OCI-LY1 (cell line): Measurements from ENCODE around the gene THRA.

ENCODE experiments used
- EZH2 ChIP-seq: fragments of 200-600 bp; sonication (generic), shearing (Covaris generic); IDR thresholded peaks from 2 replicates; pipeline ENCODE4 v1.8.0; 2017; ENCODE audit warnings: borderline replicate concordance, mixed run types, mild to moderate bottlenecking, antibody characterized with exemption, low read length, moderate library complexity, mixed read lengths
- TF ChIP-seq, protein P1 (sequence below): fragments of 200-600 bp; sonication (generic), shearing (Covaris generic); IDR thresholded peaks from 2 replicates; pipeline ENCODE4 v1.5.1; 2017; ENCODE audit warnings: mild to moderate bottlenecking, antibody characterized with exemption, low read length, moderate library complexity, mixed read lengths

- TF ChIP-seq, protein P1, sequence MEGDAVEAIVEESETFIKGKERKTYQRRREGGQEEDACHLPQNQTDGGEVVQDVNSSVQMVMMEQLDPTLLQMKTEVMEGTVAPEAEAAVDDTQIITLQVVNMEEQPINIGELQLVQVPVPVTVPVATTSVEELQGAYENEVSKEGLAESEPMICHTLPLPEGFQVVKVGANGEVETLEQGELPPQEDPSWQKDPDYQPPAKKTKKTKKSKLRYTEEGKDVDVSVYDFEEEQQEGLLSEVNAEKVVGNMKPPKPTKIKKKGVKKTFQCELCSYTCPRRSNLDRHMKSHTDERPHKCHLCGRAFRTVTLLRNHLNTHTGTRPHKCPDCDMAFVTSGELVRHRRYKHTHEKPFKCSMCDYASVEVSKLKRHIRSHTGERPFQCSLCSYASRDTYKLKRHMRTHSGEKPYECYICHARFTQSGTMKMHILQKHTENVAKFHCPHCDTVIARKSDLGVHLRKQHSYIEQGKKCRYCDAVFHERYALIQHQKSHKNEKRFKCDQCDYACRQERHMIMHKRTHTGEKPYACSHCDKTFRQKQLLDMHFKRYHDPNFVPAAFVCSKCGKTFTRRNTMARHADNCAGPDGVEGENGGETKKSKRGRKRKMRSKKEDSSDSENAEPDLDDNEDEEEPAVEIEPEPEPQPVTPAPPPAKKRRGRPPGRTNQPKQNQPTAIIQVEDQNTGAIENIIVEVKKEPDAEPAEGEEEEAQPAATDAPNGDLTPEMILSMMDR = no peak
- no peak for TF ChIP-seq EZH2
Measured at GRCh38 chr17:40034426-40035161, 28.2 kb upstream of the THRA start.
